K562 (cell line): ENCODE measurements around the gene SUPT5H. TPM values are rescaled to one million over a fixed set of nuclear protein-coding genes. Genes with fewer than 3 reads are reported as not detected.

ENCODE experiments used
- ADNP ChIP-seq: fragments of 200-800 bp; sonication (Bioruptor generic); IDR thresholded peaks from 2 replicates; pipeline ENCODE4 v1.6.1; 2016; ENCODE audit warnings: missing genetic modification characterization, missing compliant biosample characterization
- BCL6 ChIP-seq: fragments of 250-450 bp; sonication (Bioruptor Pico); IDR thresholded peaks from 2 replicates; pipeline ENCODE4 v1.4.0; 2020
- BCOR ChIP-seq: fragments of 450-650 bp; IDR thresholded peaks from 2 replicates; pipeline ENCODE4 v1.6.1; 2016
- CBFB ChIP-seq: sonication (generic); formaldehyde crosslinking; IDR thresholded peaks from 2 replicates; pipeline ENCODE4 v1.4.0; 2020; ENCODE audit warnings: mild to moderate bottlenecking, missing genetic modification reagents
- CHD1 ChIP-seq: fragments of 200-600 bp; sonication (generic); IDR thresholded peaks from one replicate; pipeline ENCODE4 v1.6.1; 2012; ENCODE audit warnings: mild to moderate bottlenecking, moderate library complexity, low read length, inconsistent platforms
- DPF2 ChIP-seq: fragments of 450-650 bp; IDR thresholded peaks from 2 replicates; pipeline ENCODE4 v1.6.1; 2016
- HDAC3 ChIP-seq: fragments of 450-650 bp; IDR thresholded peaks from 2 replicates; pipeline ENCODE4 v1.6.1; 2018; ENCODE audit warnings: borderline replicate concordance, mild to moderate bottlenecking, moderate library complexity; ENCODE audit not compliant: partially characterized antibody
- HLTF ChIP-seq: fragments of 450-650 bp; IDR thresholded peaks from 2 replicates; pipeline ENCODE4 v1.6.1; 2016
- MGA ChIP-seq: fragments of 450-650 bp; IDR thresholded peaks from 2 replicates; pipeline ENCODE4 v1.6.1; 2016; ENCODE audit warnings: mild to moderate bottlenecking, moderate library complexity
- NBN ChIP-seq: fragments of 450-650 bp; IDR thresholded peaks from 2 replicates; pipeline ENCODE4 v1.6.1; 2016; ENCODE audit warnings: low read depth, mild to moderate bottlenecking
- NFYB ChIP-seq: IDR thresholded peaks from 2 replicates; pipeline ENCODE4 v1.6.1; 2011; ENCODE audit warnings: mild to moderate bottlenecking, moderate library complexity; ENCODE audit not compliant: insufficient read length; ENCODE audit errors: extremely low read depth
- SAFB2 ChIP-seq: fragments of 200-400 bp; formaldehyde crosslinking; IDR thresholded peaks from 2 replicates; pipeline ENCODE4 v1.6.1; 2018; ENCODE audit warnings: borderline replicate concordance, low read length, low read depth, moderate library complexity; ENCODE audit not compliant: severe bottlenecking
- TGIF2 ChIP-seq: sonication (generic); formaldehyde crosslinking; IDR thresholded peaks from 2 replicates; pipeline ENCODE4 v1.8.1; 2022; ENCODE audit warnings: mild to moderate bottlenecking, missing genetic modification reagents, moderate library complexity
- ZBED1 ChIP-seq: IDR thresholded peaks from 2 replicates; pipeline ENCODE4 v1.6.1; 2014
- ZNF175 ChIP-seq: fragments of 200-800 bp; sonication (Bioruptor generic); IDR thresholded peaks from 2 replicates; pipeline ENCODE4 v1.6.1; 2016; ENCODE audit warnings: low read depth, mild to moderate bottlenecking, missing genetic modification characterization, missing compliant biosample characterization
- polyA plus RNA-seq, 8 experiments: library from polyadenylated mRNA; depleted of rRNA in 4 of 8; stranded (reverse) in 5 of 8; unstranded in 3 of 8; fragments of >200 nt; fragmentation: Nextera tagmentation in 2 of 8; fragmentation: Illumina TruSeq in 1 of 8; extraction: Ambion mirVana in 2 of 8; extraction: Trizol in 1 of 8; gene quantifications; 2 replicates each; pipeline versions ENCODE4 v1.2.1 to v1.2.3, GENCODE V29; 2011 to 2014; ENCODE audit warnings: inconsistent platforms in 1 of 8, missing spikeins in 1 of 8
- total RNA-seq, 7 experiments: library from RNA; depleted of rRNA in 6 of 7; stranded (reverse); fragments of >200 nt in 6 of 7; fragmentation: Illumina TruSeq in 2 of 7; extraction: Trizol in 2 of 7; gene quantifications; 2 replicates each; pipeline versions ENCODE4 v1.2.1 to v1.2.3, GENCODE V29; 2011 to 2021; ENCODE audit warnings: low replicate concordance in 1 of 7
- TF ChIP-seq, protein P1 (sequence below): sonication (generic); IDR thresholded peaks from 2 replicates; pipeline ENCODE4 v1.6.1; 2016

SUPT5H gene
- total and polyA plus RNA-seq, 9 of the 15 experiments (the other 6 are each of a cell fraction or from before 2014, with no cell fraction given) = 13.3 to 85.9 (median 35.9) TPM

GRCh38 chr19:39445196-39446111 is at the start of gene SUPT5H (continued):
- TF ChIP-seq MGA (peak; percentile 90), SAFB2 (no peak), ZNF175 (CRISPR knock-in tag) (no peak; the same call in 1 of the 2 replicates), HLTF (peak; percentile 65; the same call in 1 of the 2 replicates), CHD1 (peak; percentile 95), BCL6 (CRISPR knock-in tag) (no peak), BCOR (peak; percentile 96), ZBED1 (no peak), CBFB (peak; percentile 69; the same call in 1 of the 2 replicates), ADNP (no peak), HDAC3 (no peak), NBN (no peak), NFYB (no peak), DPF2 (0 out of 2 replicates have a peak, but pooled peaks have one; percentile 29), TGIF2 (no peak)
- TF ChIP-seq, protein P1, sequence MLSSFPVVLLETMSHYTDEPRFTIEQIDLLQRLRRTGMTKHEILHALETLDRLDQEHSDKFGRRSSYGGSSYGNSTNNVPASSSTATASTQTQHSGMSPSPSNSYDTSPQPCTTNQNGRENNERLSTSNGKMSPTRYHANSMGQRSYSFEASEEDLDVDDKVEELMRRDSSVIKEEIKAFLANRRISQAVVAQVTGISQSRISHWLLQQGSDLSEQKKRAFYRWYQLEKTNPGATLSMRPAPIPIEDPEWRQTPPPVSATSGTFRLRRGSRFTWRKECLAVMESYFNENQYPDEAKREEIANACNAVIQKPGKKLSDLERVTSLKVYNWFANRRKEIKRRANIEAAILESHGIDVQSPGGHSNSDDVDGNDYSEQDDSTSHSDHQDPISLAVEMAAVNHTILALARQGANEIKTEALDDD = peak; percentile 43; the same call in 1 of the 2 replicates
